Measurements from ENCODE around the gene AGBL4.
"Not testable (repeated sequence)": the region's sequence is repeated elsewhere in the genome, so short reads cannot be mapped to it uniquely, and the experiment has no call there.

Gene AGBL4

DNA sequence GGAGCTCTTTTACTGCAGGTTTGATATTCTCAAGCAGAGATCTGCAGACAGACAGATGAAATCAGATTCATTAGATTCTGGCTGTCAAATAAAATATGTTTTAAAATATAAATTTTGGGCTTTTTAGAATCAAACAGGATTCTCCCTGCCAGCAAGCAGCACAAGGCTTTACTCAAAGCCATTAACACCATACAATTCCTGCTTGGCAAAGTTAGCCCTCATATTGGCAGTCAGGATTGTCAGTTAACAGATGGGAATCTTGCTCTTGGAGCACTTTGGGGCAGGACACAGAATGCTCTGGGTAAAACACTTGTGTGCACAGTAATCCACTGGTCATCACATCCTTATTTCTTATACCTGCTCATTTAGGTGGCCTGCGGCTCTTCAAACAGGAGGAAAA is 686.5 kb downstream of the AGBL4 start:
- TF ChIP-seq TAF1 (IDR thresholded peaks at IDR 0.05; ENCODE audit: borderline replicate concordance, low read depth, low read length), result no peak
- TF ChIP-seq POLR2AphosphoS5 (IDR thresholded peaks at IDR 0.05; ENCODE audit: low read depth, low read length), result no peak
- no peak for TF ChIP-seq POLR2A (IDR thresholded peaks at IDR 0.05; ENCODE audit: low read depth, low read length)
- FAIRE-seq (no peak), DNase-seq (ENCODE audit: insufficient read length) (no peak)

DNA sequence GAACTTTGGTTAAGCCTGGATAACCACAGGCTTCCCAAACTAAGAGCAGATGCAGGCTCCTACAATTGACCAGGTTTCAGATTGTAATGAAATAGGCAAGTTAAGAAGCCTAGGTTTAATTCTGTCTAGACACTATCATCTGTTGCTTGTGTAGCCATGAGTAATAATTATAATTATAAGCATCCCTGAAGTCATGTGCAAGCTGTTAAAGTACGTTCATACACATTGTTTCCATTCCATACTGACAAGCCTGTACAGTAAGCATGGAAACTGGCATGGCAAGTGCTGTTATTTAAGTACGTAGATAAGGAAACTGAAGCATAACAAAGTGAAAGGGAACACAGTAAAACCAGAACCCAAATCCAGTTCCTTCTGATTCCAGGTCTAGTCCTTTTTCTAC is 689.8 kb downstream of the AGBL4 start:
- TF ChIP-seq TAF1 (IDR thresholded peaks at IDR 0.05; ENCODE audit: borderline replicate concordance, low read depth, low read length), result no peak
- no peak for TF ChIP-seq POLR2AphosphoS5 (IDR thresholded peaks at IDR 0.05; ENCODE audit: low read depth, low read length)
- TF ChIP-seq POLR2A (IDR thresholded peaks at IDR 0.05; ENCODE audit: low read depth, low read length), result no peak
- no peak for FAIRE-seq

DNA sequence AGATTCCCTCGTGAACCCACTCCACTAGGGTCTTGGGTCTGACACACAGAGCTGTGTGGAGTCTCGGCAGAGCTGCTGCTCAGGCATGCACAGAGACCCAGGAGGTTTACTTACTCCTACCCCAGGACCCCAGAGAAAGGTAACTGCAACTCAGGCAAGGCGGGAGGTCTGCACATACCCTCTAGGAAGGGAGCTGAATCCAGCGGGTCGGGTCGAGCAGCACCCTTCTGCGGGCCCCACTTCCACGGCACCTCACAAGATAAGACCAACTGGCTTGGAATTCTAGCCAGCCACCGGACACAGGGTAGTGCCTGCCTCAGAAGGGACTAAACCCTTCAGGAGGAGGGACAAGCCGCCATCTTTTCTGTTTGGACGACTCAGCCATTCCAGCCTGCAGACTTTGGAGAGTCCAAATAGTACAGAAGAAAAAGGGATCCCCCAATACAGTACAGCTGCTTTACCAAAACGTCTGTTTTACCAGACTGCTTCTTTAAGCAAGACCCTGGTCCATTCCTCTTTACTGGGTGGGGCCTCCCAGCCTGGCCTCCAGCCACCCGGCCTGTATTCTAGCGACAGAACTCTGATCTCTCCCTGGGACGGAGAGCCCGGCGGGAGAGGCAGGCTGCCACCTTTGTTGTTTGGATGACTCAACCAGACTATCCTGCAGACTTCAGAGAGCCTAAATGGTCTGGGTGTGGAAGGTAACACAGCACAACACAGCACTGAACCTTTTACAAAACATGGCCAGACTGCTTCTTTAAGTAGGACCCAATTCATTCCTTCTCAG is 692.5 kb downstream of the AGBL4 start:
- TF ChIP-seq POLR2A (IDR thresholded peaks at IDR 0.05; ENCODE audit: low read depth, low read length), result no peak
- no peak for TF ChIP-seq POLR2AphosphoS5 (IDR thresholded peaks at IDR 0.05; ENCODE audit: low read depth, low read length)
- TF ChIP-seq TAF1 (IDR thresholded peaks at IDR 0.05; ENCODE audit: borderline replicate concordance, low read depth, low read length), result no peak
- DNase-seq (ENCODE audit: insufficient read length), result no peak
- FAIRE-seq, result no peak

More for the DNA sequence above, 689.8 kb downstream of the AGBL4 start:
- DNase-seq (ENCODE audit: insufficient read length), result no peak

DNA sequence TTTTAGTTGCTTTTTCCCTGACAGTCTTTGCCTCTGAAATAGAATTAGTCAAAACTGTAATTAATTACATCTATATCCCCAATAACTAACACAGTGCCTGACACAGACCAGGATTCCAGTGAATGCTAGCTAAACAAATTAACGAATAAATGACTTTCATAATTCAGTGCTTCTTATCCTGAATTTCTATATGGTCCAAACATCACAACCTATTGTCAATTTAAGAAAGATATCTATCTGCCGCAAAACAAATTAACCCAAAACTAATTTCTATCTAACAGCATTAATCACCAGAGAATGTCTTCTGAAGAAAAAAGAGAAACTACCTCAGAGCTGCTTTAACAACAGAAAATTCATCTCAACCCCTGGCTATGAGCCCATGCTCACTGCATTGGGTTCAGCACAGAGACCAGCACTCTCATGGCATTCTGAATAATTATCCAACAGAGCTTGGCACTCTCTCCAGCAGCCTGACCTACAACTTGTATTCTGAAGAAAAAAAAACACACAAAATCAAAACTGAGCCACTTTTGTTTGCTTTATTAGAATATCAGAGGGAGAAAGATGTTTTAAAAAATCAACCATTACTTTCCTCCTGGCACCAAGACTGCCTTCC is 699.7 kb downstream of the AGBL4 start:
- FAIRE-seq (no peak), DNase-seq (ENCODE audit: insufficient read length) (no peak)
- TF ChIP-seq POLR2A (IDR thresholded peaks at IDR 0.05; ENCODE audit: low read depth, low read length) (no peak), TAF1 (IDR thresholded peaks at IDR 0.05; ENCODE audit: borderline replicate concordance, low read depth, low read length) (no peak), POLR2AphosphoS5 (IDR thresholded peaks at IDR 0.05; ENCODE audit: low read depth, low read length) (no peak)

DNA sequence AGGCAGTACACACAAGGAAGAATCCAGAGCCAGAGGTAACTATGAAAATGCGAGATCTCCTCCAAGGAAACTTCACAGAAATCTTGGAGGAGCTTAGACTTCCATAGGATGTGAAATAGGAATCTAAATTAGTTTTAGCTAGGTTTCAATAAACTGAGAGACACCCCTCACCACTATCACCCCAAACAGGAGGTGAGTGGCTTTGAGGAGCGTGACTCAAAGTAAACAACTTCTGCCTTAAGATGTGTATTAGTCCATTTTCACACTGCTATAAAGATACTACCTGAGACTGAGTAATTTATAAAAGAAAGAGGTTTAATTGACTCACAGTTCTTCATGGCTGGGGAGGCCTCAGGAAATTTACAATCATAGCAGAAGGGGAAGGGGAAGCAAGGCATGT is 703.3 kb downstream of the AGBL4 start:
- not testable (repeated sequence) for FAIRE-seq

DNA sequence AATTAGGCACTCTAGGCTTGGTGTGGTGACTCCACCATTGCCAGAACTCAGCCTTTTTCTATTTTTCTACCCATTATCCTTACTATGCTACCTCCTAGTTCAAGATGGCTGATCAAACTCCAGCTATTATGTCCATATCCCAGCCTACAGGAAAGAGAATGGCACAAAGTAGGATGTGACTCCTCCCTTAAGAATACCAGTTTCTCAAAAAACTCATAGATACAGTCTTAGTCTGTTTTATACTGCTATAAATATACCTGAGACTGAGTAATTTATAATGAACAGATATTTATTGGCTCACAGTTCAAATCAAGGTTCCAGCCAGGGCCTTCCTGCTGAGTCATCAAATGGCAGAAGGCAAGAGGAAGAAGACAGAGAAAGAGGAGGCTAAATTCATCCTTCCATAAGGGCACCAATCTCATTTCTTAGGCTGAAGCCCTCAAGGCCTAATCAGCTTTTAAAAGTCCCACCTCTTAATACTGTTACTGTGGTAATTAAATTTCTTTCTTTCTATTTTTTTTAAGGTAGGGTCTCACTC is 704.3 kb downstream of the AGBL4 start:
- DNase-seq (ENCODE audit: insufficient read length) (no peak), FAIRE-seq (no peak)
- no peak for TF ChIP-seq POLR2A (IDR thresholded peaks at IDR 0.05; ENCODE audit: low read depth, low read length)
- TF ChIP-seq TAF1 (IDR thresholded peaks at IDR 0.05; ENCODE audit: borderline replicate concordance, low read depth, low read length), result no peak
- no peak for TF ChIP-seq POLR2AphosphoS5 (IDR thresholded peaks at IDR 0.05; ENCODE audit: low read depth, low read length)

More for the DNA sequence above, 703.3 kb downstream of the AGBL4 start:
- DNase-seq (ENCODE audit: insufficient read length), result not testable (repeated sequence)

DNA sequence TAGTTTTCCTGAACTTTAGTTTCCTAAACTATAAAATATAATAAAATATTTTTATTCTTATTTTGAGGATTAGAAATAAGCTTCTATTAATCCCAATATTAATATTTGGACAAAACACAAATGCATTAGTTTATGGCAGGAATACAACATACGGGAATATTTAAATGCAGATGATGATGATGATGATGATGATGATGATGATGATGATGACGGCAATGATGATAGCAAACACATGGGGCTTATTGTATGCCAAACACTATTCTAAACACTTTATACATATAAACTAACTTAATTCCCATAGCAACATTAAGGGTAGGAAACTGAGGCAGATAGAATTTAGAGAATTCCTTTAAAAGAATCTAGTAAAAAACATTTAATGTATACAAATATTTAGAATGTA is 705.5 kb downstream of the AGBL4 start:
- no peak for FAIRE-seq
- DNase-seq (ENCODE audit: insufficient read length), result no peak
- TF ChIP-seq TAF1 (IDR thresholded peaks at IDR 0.05; ENCODE audit: borderline replicate concordance, low read depth, low read length), result no peak

DNA sequence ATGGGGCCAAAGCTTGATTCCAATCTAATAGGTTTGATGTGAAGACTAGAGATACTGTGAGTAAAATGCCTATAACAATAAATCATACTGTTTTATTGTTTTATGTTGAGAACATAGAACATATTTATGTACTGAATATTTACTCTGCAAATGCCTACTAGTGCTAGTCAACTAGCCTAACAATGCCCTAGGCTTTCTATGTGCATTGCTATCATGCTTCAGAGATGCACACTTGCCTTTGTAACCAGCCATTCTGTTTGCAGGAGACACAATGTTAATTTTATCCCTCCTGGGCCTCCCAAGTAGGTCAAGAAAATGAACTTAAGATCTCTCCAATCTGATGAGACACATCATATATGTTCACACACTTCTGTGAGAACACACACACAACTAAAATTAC is 716.3 kb downstream of the AGBL4 start:
- no peak for FAIRE-seq
- no peak for DNase-seq (ENCODE audit: insufficient read length)
- TF ChIP-seq POLR2AphosphoS5 (IDR thresholded peaks at IDR 0.05; ENCODE audit: low read depth, low read length) (no peak), POLR2A (IDR thresholded peaks at IDR 0.05; ENCODE audit: low read depth, low read length) (no peak), TAF1 (IDR thresholded peaks at IDR 0.05; ENCODE audit: borderline replicate concordance, low read depth, low read length) (no peak)

DNA sequence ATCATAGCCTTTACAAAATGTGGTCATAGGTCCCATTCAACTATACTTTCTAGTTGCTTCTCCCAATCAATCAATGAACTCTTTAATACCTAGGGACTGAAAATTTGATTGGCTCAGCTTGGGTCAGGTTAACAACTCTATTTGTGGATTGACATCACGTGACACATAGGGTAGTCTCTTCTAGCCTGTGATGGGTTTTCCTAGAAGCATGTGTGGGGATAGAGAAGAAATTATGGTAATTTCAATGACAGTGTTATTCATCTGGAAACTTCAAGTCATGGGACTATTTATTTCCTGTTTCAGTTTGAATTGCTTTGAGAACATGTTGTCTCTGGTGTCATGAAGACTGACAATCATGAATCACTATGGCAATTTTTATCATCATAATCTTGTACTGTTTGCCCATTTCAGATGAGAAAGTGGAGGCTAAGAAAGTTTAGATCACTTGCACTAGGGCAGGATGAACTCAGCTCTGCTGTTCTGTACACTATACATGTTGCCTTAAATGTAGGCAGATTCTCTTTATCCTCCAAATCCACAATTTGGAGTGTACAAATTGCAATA is 717.2 kb downstream of the AGBL4 start:
- no peak for FAIRE-seq
- TF ChIP-seq POLR2AphosphoS5 (IDR thresholded peaks at IDR 0.05; ENCODE audit: low read depth, low read length) (no peak), POLR2A (IDR thresholded peaks at IDR 0.05; ENCODE audit: low read depth, low read length) (no peak), TAF1 (IDR thresholded peaks at IDR 0.05; ENCODE audit: borderline replicate concordance, low read depth, low read length) (no peak)
- no peak for DNase-seq (ENCODE audit: insufficient read length)

DNA sequence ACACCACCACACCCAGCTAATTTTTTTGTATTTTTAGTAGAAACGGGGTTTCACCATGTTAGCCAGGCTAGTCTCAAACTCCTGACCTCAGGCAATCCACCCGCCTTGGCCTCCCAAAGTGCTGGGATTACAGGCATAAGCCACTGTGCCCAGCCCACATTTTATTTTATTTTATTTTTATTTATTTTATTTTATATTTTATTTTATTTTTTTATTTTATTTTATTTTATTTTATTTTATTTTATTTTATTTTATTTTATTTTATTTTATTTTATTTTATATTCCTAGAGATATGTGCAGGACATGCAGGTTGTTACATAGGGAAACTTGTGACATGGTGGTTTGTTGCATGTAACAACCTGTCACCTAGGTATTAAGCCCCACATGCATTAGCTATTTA is 721.4 kb downstream of the AGBL4 start:
- DNase-seq (ENCODE audit: insufficient read length); FAIRE-seq: not testable (repeated sequence)

DNA sequence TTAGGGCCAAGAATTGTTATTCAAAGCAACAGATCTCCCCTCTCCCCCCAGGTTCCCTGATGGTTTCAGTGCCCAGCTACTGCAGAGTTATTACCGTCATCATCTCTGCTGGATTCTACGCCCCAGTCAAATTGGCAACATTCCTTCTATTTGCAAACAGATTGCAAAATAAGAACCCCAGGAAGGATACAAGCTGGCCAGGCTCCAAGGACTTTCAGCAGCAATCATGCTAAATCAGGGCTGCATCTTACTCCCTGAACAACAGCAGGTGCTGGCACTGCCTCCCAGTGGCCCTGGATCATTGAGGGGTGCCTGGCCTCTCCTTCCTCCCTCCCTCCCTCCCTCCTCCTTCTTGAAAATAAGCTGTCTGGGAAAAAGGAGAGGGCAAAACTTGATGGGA is 725.5 kb downstream of the AGBL4 start:
- TF ChIP-seq POLR2AphosphoS5 (IDR thresholded peaks at IDR 0.05; ENCODE audit: low read depth, low read length) (no peak), TAF1 (IDR thresholded peaks at IDR 0.05; ENCODE audit: borderline replicate concordance, low read depth, low read length) (no peak), POLR2A (IDR thresholded peaks at IDR 0.05; ENCODE audit: low read depth, low read length) (no peak)
- no peak for FAIRE-seq
- no peak for DNase-seq (ENCODE audit: insufficient read length)

DNA sequence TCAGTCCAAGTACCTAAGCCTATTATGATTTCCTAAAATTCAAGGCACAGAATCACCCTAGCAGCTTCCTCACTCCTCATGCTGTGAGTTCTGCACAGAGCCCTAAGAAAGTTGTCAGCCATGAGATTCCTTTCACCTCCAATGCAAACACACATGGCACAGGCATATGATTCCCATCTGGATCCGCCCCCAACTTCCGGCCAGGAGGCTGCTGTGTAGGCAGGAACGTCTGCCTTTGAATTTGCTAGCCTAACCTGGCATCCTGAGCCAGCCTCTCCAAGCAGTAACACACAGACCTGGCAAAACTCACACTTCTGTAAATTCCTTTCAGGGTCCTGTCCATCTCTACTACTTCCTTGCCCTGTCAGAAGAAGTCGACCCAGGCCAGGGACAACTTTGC is 726.0 kb downstream of the AGBL4 start:
- no peak for DNase-seq (ENCODE audit: insufficient read length)
- no peak for FAIRE-seq
- no peak for TF ChIP-seq POLR2AphosphoS5 (IDR thresholded peaks at IDR 0.05; ENCODE audit: low read depth, low read length)
- no peak for TF ChIP-seq POLR2A (IDR thresholded peaks at IDR 0.05; ENCODE audit: low read depth, low read length)

All from GM12892 (cell line).